IMR-90 (cell line): Measurements from ENCODE around the gene TUBGCP3. TPM values are rescaled to one million over a fixed set of nuclear protein-coding genes. Genes with fewer than 3 reads are reported as not detected.

Experiments
- ATAC-seq: fragments of 200-7000 bp; cut with Tn5 transposase; 2 replicates; pipeline ENCODE4 v1.9.1; 2020; ENCODE audit warnings: low read depth, mild to moderate bottlenecking, moderate library complexity
- BruUV-seq: library from RNA; stranded (reverse); fragments of 400-500 nt; replicated peaks from 2 replicates; lab custom pipeline; 2021; lab: Mats Ljungman, UMichigan
- CTCF ChIA-PET: fragments of 300-600 bp; formaldehyde crosslinking; extraction: SDS; loops from one replicate; lab custom pipeline; 2021; ENCODE audit warnings: antibody characterized with exemption; lab: Yijun Ruan, JAX
- POLR2A ChIA-PET: fragments of 300-600 bp; sonication (Branson Sonifier 250); formaldehyde crosslinking; loops from one replicate; lab custom pipeline; 2022; ENCODE audit warnings: antibody characterized with exemption; ENCODE audit not compliant: unreplicated experiment; lab: Charles Lee
- DNase-seq: peaks from one replicate; pipeline ENCODE4 v3.0.0; 2013
- H2AFZ ChIP-seq: replicated peaks from 2 replicates; pipeline ENCODE3; 2013; ENCODE audit warnings: low read length, mild to moderate bottlenecking; ENCODE audit not compliant: poor library complexity
- H2AK5ac ChIP-seq: 2 replicates; pipeline ENCODE4 v1.6.1; 2013; ENCODE audit warnings: low read depth, low read length, inconsistent platforms
- H2AK9ac ChIP-seq: replicated peaks from 2 replicates; pipeline ENCODE3; 2013; ENCODE audit warnings: mild to moderate bottlenecking, low read depth, low read length, moderate library complexity; ENCODE audit not compliant: poor library complexity
- H2BK120ac ChIP-seq: 2 replicates; pipeline ENCODE4 v1.6.1; 2013; ENCODE audit warnings: low read depth, low read length, inconsistent platforms
- H2BK15ac ChIP-seq: 3 replicates; pipeline ENCODE4 v1.6.1; 2013; ENCODE audit warnings: low read depth, low read length, inconsistent platforms
- H2BK20ac ChIP-seq: 2 replicates; pipeline ENCODE4 v1.6.1; 2013; ENCODE audit warnings: low read depth, mild to moderate bottlenecking, inconsistent platforms, low read length, moderate library complexity
- H2BK5ac ChIP-seq: 2 replicates; pipeline ENCODE4 v1.6.1; 2013; ENCODE audit warnings: mild to moderate bottlenecking, low read depth, low read length, inconsistent platforms; ENCODE audit not compliant: poor library complexity, severe bottlenecking
- H3K14ac ChIP-seq: replicated peaks from 2 replicates; pipeline ENCODE4 v1.6.1; 2013; ENCODE audit warnings: low read depth, low read length, inconsistent platforms
- H3K18ac ChIP-seq: 2 replicates; pipeline ENCODE4 v1.6.1; 2013; ENCODE audit warnings: low read depth, low read length, control low read depth
- H3K23ac ChIP-seq: 2 replicates; pipeline ENCODE4 v1.6.1; 2013; ENCODE audit warnings: low read depth, low read length, inconsistent platforms
- H3K27ac ChIP-seq: 2 replicates; pipeline ENCODE4 v1.5.1; 2013; ENCODE audit warnings: mild to moderate bottlenecking, control low read depth, low read length; ENCODE audit not compliant: insufficient read depth
- H3K27me3 ChIP-seq: 2 replicates; pipeline ENCODE4 v1.6.1; 2013; ENCODE audit warnings: low read length; ENCODE audit not compliant: control insufficient read depth, insufficient read depth
- H3K36me3 ChIP-seq: 2 replicates; pipeline ENCODE4 v1.6.1; 2013; ENCODE audit warnings: low read length, mixed read lengths; ENCODE audit not compliant: control insufficient read depth, insufficient read depth
- H3K4ac ChIP-seq: 2 replicates; pipeline ENCODE4 v1.6.1; 2013; ENCODE audit warnings: low read depth, low read length, inconsistent platforms
- H3K4me1 ChIP-seq: 2 replicates; pipeline ENCODE4 v1.6.1; 2013; ENCODE audit warnings: low read length, mixed read lengths; ENCODE audit not compliant: control insufficient read depth, insufficient read depth
- H3K4me2 ChIP-seq: 2 replicates; pipeline ENCODE4 v1.6.1; 2013; ENCODE audit warnings: low read depth, mild to moderate bottlenecking, control low read depth, low read length, moderate library complexity
- H3K4me3 ChIP-seq: 2 replicates; pipeline ENCODE4 v1.5.1; 2013; ENCODE audit warnings: low read depth, mild to moderate bottlenecking, control low read depth, low read length, moderate library complexity; ENCODE audit not compliant: insufficient read depth
- H3K56ac ChIP-seq: 2 replicates; pipeline ENCODE4 v1.6.1; 2013; ENCODE audit warnings: low read length, inconsistent platforms; ENCODE audit not compliant: insufficient read depth; ENCODE audit errors: extremely low read depth
- H3K79me1 ChIP-seq, 2 experiments: 2 replicates each; pipeline ENCODE4 v1.6.1; 2013; ENCODE audit warnings: low read length in 2 of 2, inconsistent platforms in 1 of 2, low read depth in 1 of 2
- H3K9ac ChIP-seq: 2 replicates; pipeline ENCODE4 v1.6.1; 2013; ENCODE audit warnings: low read depth, low read length, control low read depth
- H3K9me1 ChIP-seq: 2 replicates; pipeline ENCODE4 v1.6.1; 2013; ENCODE audit warnings: low read length, inconsistent platforms; ENCODE audit not compliant: insufficient read depth
- H3K9me3 ChIP-seq: 2 replicates; pipeline ENCODE4 v1.6.1; 2013; ENCODE audit warnings: low read length; ENCODE audit not compliant: control insufficient read depth, insufficient read depth
- H4K20me1 ChIP-seq: 2 replicates; pipeline ENCODE4 v1.6.1; 2013; ENCODE audit warnings: low read length, inconsistent platforms; ENCODE audit not compliant: insufficient read depth
- H4K5ac ChIP-seq: 2 replicates; pipeline ENCODE4 v1.6.1; 2013; ENCODE audit warnings: mild to moderate bottlenecking, low read depth, low read length, control low read depth
- H4K8ac ChIP-seq, 2 experiments: 2 replicates each; pipeline ENCODE4 v1.6.1; 2013; ENCODE audit warnings: low read depth in 2 of 2, low read length in 2 of 2, control low read depth in 1 of 2, inconsistent platforms in 1 of 2
- H4K91ac ChIP-seq: 2 replicates; pipeline ENCODE4 v1.6.1; 2013; ENCODE audit warnings: low read depth, low read length, inconsistent platforms; ENCODE audit not compliant: insufficient read depth
- CHD1 ChIP-seq: IDR thresholded peaks from 2 replicates; pipeline ENCODE4 v1.6.1; 2012; ENCODE audit warnings: low read depth, low read length, improper control_type of control experiment
- ELK1 ChIP-seq: fragments of 150-350 bp; IDR thresholded peaks from 2 replicates; pipeline ENCODE4 v1.6.1; 2016; ENCODE audit warnings: low read depth, mild to moderate bottlenecking, low read length, moderate library complexity, borderline replicate concordance
- MAFK ChIP-seq: IDR thresholded peaks from 2 replicates; pipeline ENCODE4 v1.6.1; 2012; ENCODE audit warnings: low read depth, low read length, improper control_type of control experiment
- MXI1 ChIP-seq: IDR thresholded peaks from 2 replicates; pipeline ENCODE4 v1.6.1; 2012; ENCODE audit warnings: low read depth, mild to moderate bottlenecking, low read length, moderate library complexity, borderline replicate concordance
- RAD21 ChIP-seq: IDR thresholded peaks from 2 replicates; pipeline ENCODE4 v1.6.1; 2012; ENCODE audit warnings: low read length, improper control_type of control experiment
- RCOR1 ChIP-seq: IDR thresholded peaks from 2 replicates; pipeline ENCODE4 v1.6.1; 2012; ENCODE audit warnings: mild to moderate bottlenecking, low read length, improper control_type of control experiment; ENCODE audit not compliant: insufficient replicate concordance
- RFX5 ChIP-seq: IDR thresholded peaks from 2 replicates; pipeline ENCODE4 v1.8.0; 2012; ENCODE audit warnings: low read depth, mild to moderate bottlenecking, low read length, moderate library complexity
- USF2 ChIP-seq: fragments of 150-350 bp; IDR thresholded peaks from 2 replicates; pipeline ENCODE4 v1.6.1; 2017; ENCODE audit warnings: mild to moderate bottlenecking, antibody characterized with exemption, low read length, low read depth
- WGBS, 2 experiments: methylation state at CpG; one replicate each; pipeline versions ENCODE4 v1.1.5 to v1.1.7; 2013; ENCODE audit warnings: missing lambda C conversion rate in 2 of 2; ENCODE audit not compliant: insufficient read length in 1 of 2; ENCODE audit errors: extremely low coverage in 2 of 2; 5-methylcytosine and 5-hydroxymethylcytosine counted together
- dilution Hi-C: fragments of 300-500 bp; cut with HindIII; formaldehyde crosslinking; loops from one replicate; pipeline ENCODE4 v1.14.3; 2018; ENCODE audit warnings: low sequenced_read_pairs; ENCODE audit not compliant: unreplicated experiment
- in situ Hi-C: fragments of 300-500 bp; cut with MboI; formaldehyde crosslinking; loops from 3 replicates; pipeline ENCODE4 v1.14.3; 2019; ENCODE audit warnings: low sequenced_read_pairs, inconsistent platforms, mixed read lengths
- intact Hi-C: fragments of 100-400 bp; cut with micrococcal nuclease; formaldehyde crosslinking; loops from 2 replicates; pipeline ENCODE4 v1.10.0; 2022
- polyA plus RNA-seq, 3 experiments: library from polyadenylated mRNA; depleted of rRNA; stranded (reverse); fragments of >200 nt; gene quantifications; 2 replicates each; pipeline ENCODE4 v1.2.3, GENCODE V29; 2012; ENCODE audit warnings: low replicate concordance in 1 of 3
- total RNA-seq: library from RNA; depleted of rRNA; stranded (reverse); fragments of >200 nt; gene quantifications from 2 replicates; pipeline ENCODE4 v1.2.3, GENCODE V29; 2012

Gene TUBGCP3
- total and polyA plus RNA-seq, 2 of the 4 experiments (the other 2 are of a cell fraction), result 16.0 to 17.8 TPM

GRCh38 chr13:112479389-112479788 is 108.6 kb downstream of the TUBGCP3 start:
- no peak overlapping the region for H3K18ac ChIP-seq
- in situ Hi-C loops (no loop called here), dilution Hi-C loops (no loop called here), intact Hi-C loops (no loop called here)
- WGBS, 2 experiments, result no CpG with 5 or more reads among the region's 7 CpGs
- no peak overlapping the region for H3K56ac ChIP-seq
- H3K14ac ChIP-seq, result no peak overlapping the region
- H2BK120ac ChIP-seq, result no peak overlapping the region
- no peak overlapping the region for H3K4ac ChIP-seq
- H3K9ac ChIP-seq, result no peak overlapping the region
- no peak overlapping the region for H4K8ac ChIP-seq
- H3K23ac ChIP-seq, result no peak overlapping the region
- H4K20me1 ChIP-seq, result no peaks in the 10 kb centered on the region
- no peak overlapping the region for H2BK15ac ChIP-seq
- no peak overlapping the region for H4K5ac ChIP-seq
- no peak overlapping the region for H3K4me2 ChIP-seq
- no peak overlapping the region for H2AK5ac ChIP-seq
- H2BK20ac ChIP-seq, result no peak overlapping the region
- no peak overlapping the region for H2BK5ac ChIP-seq
- no peaks in the 10 kb centered on the region for H3K79me1 ChIP-seq
- no peak overlapping the region for H3K27ac ChIP-seq
- no peaks in the 10 kb centered on the region for H3K4me1 ChIP-seq
- H3K9me1 ChIP-seq, result no peaks in the 10 kb centered on the region
- peaks cover 1% of the 10 kb centered on the region; the same call in 1 of the 2 replicates for H3K36me3 ChIP-seq
- H3K9me3 ChIP-seq, result no peaks in the 10 kb centered on the region
- H2AFZ ChIP-seq, result no peak overlapping the region
- no TSS peak for BruUV-seq
- ATAC-seq (no peak), DNase-seq (no peak)
- H2AK9ac ChIP-seq, result no peak overlapping the region
- no peak overlapping the region for H4K91ac ChIP-seq
- H3K27me3 ChIP-seq, result no peaks in the 10 kb centered on the region
- TF ChIP-seq CHD1, result no peak
- no peak for TF ChIP-seq USF2
- TF ChIP-seq ELK1, result no peak
- TF ChIP-seq MXI1, result no peak
- no peak for TF ChIP-seq MAFK
- TF ChIP-seq RFX5, result no peak
- TF ChIP-seq RCOR1, result no peak
- no peak for TF ChIP-seq RAD21
- no peak overlapping the region for H3K4me3 ChIP-seq
- ChIA-PET CTCF (no interaction called here), POLR2A (no interaction called here)
